ENCODE data around the gene THAP12. TPM values are rescaled to one million over a fixed set of nuclear protein-coding genes. Genes with fewer than 3 reads are reported as not detected.

Gene THAP12
- total and polyA plus RNA-seq, 2 donors (not counting 1 experiment from before 2014, with no cell fraction given): 16.8 to 55.6 TPM

DNA sequence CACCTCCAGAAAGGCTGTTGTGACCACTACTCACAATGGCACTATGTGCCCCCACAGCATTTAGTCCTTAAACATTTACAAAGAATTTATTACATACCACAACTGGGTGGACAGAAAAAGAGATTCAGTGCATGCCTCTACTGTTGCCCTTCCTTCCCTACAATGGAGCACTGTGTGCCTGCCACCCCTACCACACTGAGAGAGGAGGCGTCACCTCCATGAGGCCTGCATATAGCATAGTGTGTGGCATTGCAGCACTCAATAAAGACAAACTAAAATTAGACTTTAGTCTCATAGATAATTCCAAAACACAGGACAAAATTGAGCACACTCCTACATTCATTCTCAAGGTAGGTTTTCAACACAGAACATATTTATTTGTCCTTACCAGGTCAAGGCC is 25.8 kb downstream of the THAP12 start:
- Histone ChIP-seq H3K79me2 (ENCODE audit: control insufficient read depth, insufficient read depth, low read length) (peaks cover 3% of the 10 kb centered on the region), H3K27me3 (replicated peaks in 1 of 4; ENCODE audit: control extremely low read depth in 1 of 4, control insufficient read depth in 3 of 4, insufficient read depth in 4 of 4, low read length in 3 of 4) (no peaks in the 10 kb centered on the region), H3K4me3 (ENCODE audit: control extremely low read depth in 1 of 5, extremely low read depth in 1 of 5, insufficient read depth in 1 of 5, low read depth in 2 of 5, low read length in 4 of 5) (no peak overlapping the region), H3K4me2 (replicated peaks; ENCODE audit: low read depth, low read length, poor library complexity, severe bottlenecking) (no peak overlapping the region), H3K9me3 (ENCODE audit: control extremely low read depth in 1 of 3, control insufficient read depth in 2 of 3, insufficient read depth in 1 of 3, low read length in 2 of 3) (peaks cover 8 to 16% (median 13%) of the 10 kb centered on the region in 3 donors), H4K20me1 (ENCODE audit: control insufficient read depth, insufficient read depth, low read length, poor library complexity, severe bottlenecking) (peaks cover 5% of the 10 kb centered on the region), H2AFZ (ENCODE audit: insufficient read depth, low read depth, low read length, poor library complexity, severe bottlenecking) (no peak overlapping the region), H3K4me1 (ENCODE audit: control insufficient read depth in 2 of 2, insufficient read depth in 2 of 2, low read length in 2 of 2) (no peaks in the 10 kb centered on the region), H3K9ac (ENCODE audit: low read length) (no peak overlapping the region), H3K27ac (ENCODE audit: low read length in 2 of 2) (no peak overlapping the region), H3K36me3 (replicated peaks in 1 of 2; ENCODE audit: control extremely low read depth in 1 of 2, control insufficient read depth in 1 of 2, extremely low read depth in 1 of 2, insufficient read depth in 2 of 2, low read length in 1 of 2) (peaks cover 18 to 54% of the 10 kb centered on the region in 2 experiments)
- Mint-ChIP-seq H3K27me3 (no peaks in the 10 kb centered on the region), H3K4me1 (no peaks in the 10 kb centered on the region), H3K4me3 (no peak overlapping the region), H3K9me3 (ENCODE audit: insufficient read depth) (peaks cover 7% of the 10 kb centered on the region), H3K27ac (no peak overlapping the region)
- no peak for TF ChIP-seq CTCF (IDR thresholded peaks at IDR 0.05)
- TF ChIP-seq EZH2 (IDR thresholded peaks at IDR 0.05; ENCODE audit: borderline replicate concordance, insufficient read depth, low read depth, low read length, poor library complexity, severe bottlenecking): no peak
- POLR2A ChIA-PET: no interaction called here
- DNase-seq (no peak), ATAC-seq (ENCODE audit: low read depth) (no peak)
- CTCF ChIA-PET: no interaction called here
- no CpG with 5 or more reads among the region's 1 CpG for WGBS (ENCODE audit: insufficient coverage)
- intact Hi-C loops (cut with micrococcal nuclease): no loop called here

- WGBS (ENCODE audit: insufficient coverage): 100% methylated on average over 1 of the region's 3 CpGs
- Histone ChIP-seq H3K4me3 (ENCODE audit: control extremely low read depth in 1 of 5, extremely low read depth in 1 of 5, insufficient read depth in 1 of 5, low read depth in 2 of 5, low read length in 4 of 5) (no peak overlapping the region), H3K79me2 (ENCODE audit: control insufficient read depth, insufficient read depth, low read length) (no peaks in the 10 kb centered on the region), H3K4me2 (replicated peaks; ENCODE audit: low read depth, low read length, poor library complexity, severe bottlenecking) (no peak overlapping the region), H3K4me1 (ENCODE audit: control insufficient read depth in 2 of 2, insufficient read depth in 2 of 2, low read length in 2 of 2) (no peaks in the 10 kb centered on the region), H2AFZ (ENCODE audit: insufficient read depth, low read depth, low read length, poor library complexity, severe bottlenecking) (no peak overlapping the region), H4K20me1 (ENCODE audit: control insufficient read depth, insufficient read depth, low read length, poor library complexity, severe bottlenecking) (no peaks in the 10 kb centered on the region), H3K36me3 (replicated peaks in 1 of 2; ENCODE audit: control extremely low read depth in 1 of 2, control insufficient read depth in 1 of 2, extremely low read depth in 1 of 2, insufficient read depth in 2 of 2, low read length in 1 of 2) (peaks cover 3 to 20% of the 10 kb centered on the region in 2 experiments), H3K9me3 (ENCODE audit: control extremely low read depth in 1 of 3, control insufficient read depth in 2 of 3, insufficient read depth in 1 of 3, low read length in 2 of 3) (no peaks in the 10 kb centered on the region), H3K27me3 (replicated peaks in 1 of 4; ENCODE audit: control extremely low read depth in 1 of 4, control insufficient read depth in 3 of 4, insufficient read depth in 4 of 4, low read length in 3 of 4) (no peaks in the 10 kb centered on the region), H3K27ac (ENCODE audit: low read length in 2 of 2) (no peak overlapping the region), H3K9ac (ENCODE audit: low read length) (no peak overlapping the region)
- no peak for TF ChIP-seq CTCF (IDR thresholded peaks at IDR 0.05)
- no peak for TF ChIP-seq EZH2 (IDR thresholded peaks at IDR 0.05; ENCODE audit: borderline replicate concordance, insufficient read depth, low read depth, low read length, poor library complexity, severe bottlenecking)
- H3K4me1 Mint-ChIP-seq: no peaks in the 10 kb centered on the region
- H3K27ac Mint-ChIP-seq: no peak overlapping the region
- ATAC-seq (ENCODE audit: low read depth) (no peak), DNase-seq (no peak)
- no peaks in the 10 kb centered on the region for H3K9me3 Mint-ChIP-seq (ENCODE audit: insufficient read depth)
- intact Hi-C loops (cut with micrococcal nuclease): no loop called here
- ChIA-PET POLR2A (no interaction called here), CTCF (no interaction called here)
- no peaks in the 10 kb centered on the region for H3K27me3 Mint-ChIP-seq
- H3K4me3 Mint-ChIP-seq: no peak overlapping the region
Measured at GRCh38 chr11:76348348-76348747, 32.6 kb downstream of the THAP12 start.

All from B cell (primary cell).